Measurements from ENCODE around the gene MANSC1. TPM values are rescaled to one million over a fixed set of nuclear protein-coding genes. Genes with fewer than 3 reads are reported as not detected.

MANSC1 gene
- total and polyA plus RNA-seq, 3 experiments from 2014 or later = 0.31 to 0.49 (median 0.42) TPM

- peaks cover 0 to 36% (median 27%) of the 10 kb centered on the region in 3 donors for H3K36me3 Mint-ChIP-seq
- Histone ChIP-seq H3K9me3 (ENCODE audit: low read length) (no peaks in the 10 kb centered on the region), H3K27ac (ENCODE audit: low read depth, low read length) (no peak overlapping the region), H3K27me3 (ENCODE audit: insufficient read depth, low read length, poor library complexity, severe bottlenecking) (no peaks in the 10 kb centered on the region), H3K4me1 (ENCODE audit: insufficient read depth, low read length) (peaks cover 24% of the 10 kb centered on the region), H3K36me3 (ENCODE audit: insufficient read depth, low read length) (peaks cover 13% of the 10 kb centered on the region), H3K4me3 (ENCODE audit: low read length) (no peak overlapping the region)
- POLR2A ChIA-PET = interaction anchor here (0.6 to 3.0 kb wide), 4 partner anchors 8 to 366 kb away, joined by 3 to 17 read pairs (median 4); partner anchors contain the start of gene BORCS5
- no peaks in the 10 kb centered on the region for H3K9me3 Mint-ChIP-seq
- CTCF ChIA-PET = interaction anchor here (1.4 to 1.5 kb wide), 2 partner anchors 8 to 333 kb away, joined by 3 to 4 read pairs; partner anchors contain the start of gene BORCS5
- no peak for DNase-seq
- H3K27me3 Mint-ChIP-seq = no peaks in the 10 kb centered on the region
- H3K4me1 Mint-ChIP-seq = peaks cover 50 to 72% (median 70%) of the 10 kb centered on the region in 3 donors
- peak overlapping the region in 6 of 8 donors; percentile 12 to 87 (median 77) for H3K27ac Mint-ChIP-seq
- peak overlapping the region in 2 of 7 donors; percentile 24 to 47 for H3K4me3 Mint-ChIP-seq
These were observed 14.9 kb upstream of the MANSC1 start for GRCh38 chr12:12364787-12365445.

GRCh38 chr12:12358528-12358927 is 8.5 kb upstream of the MANSC1 start:
- Mint-ChIP-seq H3K27me3 (peaks cover 0 to 1% of the 10 kb centered on the region in 2 donors), H3K4me1 (peaks cover 36 to 57% (median 56%) of the 10 kb centered on the region in 3 donors), H3K4me3 (peak overlapping the region; percentile 88 to 98 (median 97)), H3K9me3 (no peaks in the 10 kb centered on the region), H3K27ac (peak overlapping the region; percentile 91 to 100 (median 99)), H3K36me3 (peaks cover 0 to 27% (median 10%) of the 10 kb centered on the region in 3 donors)
- peaks cover 26% of the 10 kb centered on the region for H3K4me1 ChIP-seq (ENCODE audit: insufficient read depth, low read length)
- H3K27me3 ChIP-seq (ENCODE audit: insufficient read depth, low read length, poor library complexity, severe bottlenecking) = no peaks in the 10 kb centered on the region
- DNase-seq = no peak
- no peaks in the 10 kb centered on the region for H3K36me3 ChIP-seq (ENCODE audit: insufficient read depth, low read length)
- CTCF ChIA-PET = interaction anchor here (0.9 to 3.8 kb wide), 15 partner anchors 9 to 378 kb away, joined by 3 to 23 read pairs (median 8); no protein-coding TSS in a partner anchor
- POLR2A ChIA-PET = interaction anchor here (0.7 to 3.5 kb wide), 5 partner anchors 12 to 364 kb away, joined by 3 to 67 read pairs (median 3); partner anchors contain the start of genes CDKN1B and CREBL2
- peak overlapping the region; percentile 94 for H3K27ac ChIP-seq (ENCODE audit: low read depth, low read length)
- no peaks in the 10 kb centered on the region for H3K9me3 ChIP-seq (ENCODE audit: low read length)
- peak overlapping the region; percentile 62 for H3K4me3 ChIP-seq (ENCODE audit: low read length)

DNA sequence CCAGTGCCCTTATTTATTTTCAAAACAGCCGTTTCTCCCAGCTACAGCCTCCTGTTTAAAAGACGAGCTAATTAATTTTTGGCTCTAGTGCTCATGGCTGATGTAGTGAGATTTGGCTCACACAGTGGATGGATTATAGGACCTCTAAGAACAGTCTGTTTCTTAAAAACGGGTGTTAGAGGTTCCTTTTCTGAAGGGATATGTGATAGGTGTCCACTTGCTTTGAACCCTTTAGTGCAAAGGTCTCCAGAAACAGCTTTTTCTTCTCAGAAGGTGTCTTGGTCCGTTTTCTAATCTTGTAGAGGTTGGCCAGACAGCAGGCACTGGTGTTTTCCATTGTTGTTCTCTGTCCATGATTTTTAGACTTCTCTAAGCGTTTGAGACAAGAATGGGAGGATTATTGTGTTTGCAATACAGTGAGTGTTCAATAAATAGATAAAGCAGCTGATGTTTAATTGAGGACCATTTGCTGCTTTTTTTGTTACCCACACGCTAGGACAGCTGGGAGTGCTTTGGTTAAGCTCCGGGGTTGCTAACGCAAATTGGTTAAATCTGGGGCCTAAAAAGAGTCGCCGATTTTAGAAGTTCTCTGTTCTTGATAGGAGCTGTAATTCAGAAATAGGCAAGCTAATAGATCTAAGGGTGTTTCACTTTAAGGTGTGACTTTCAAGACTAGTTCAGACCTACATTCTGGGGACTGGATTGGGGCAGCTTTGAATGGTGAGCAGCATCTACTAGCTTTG is 7.8 kb upstream of the MANSC1 start:
- Histone ChIP-seq H3K36me3 (ENCODE audit: insufficient read depth, low read length) (no peaks in the 10 kb centered on the region), H3K27ac (ENCODE audit: low read depth, low read length) (peak overlapping the region; percentile 94), H3K9me3 (ENCODE audit: low read length) (no peaks in the 10 kb centered on the region), H3K4me1 (ENCODE audit: insufficient read depth, low read length) (peaks cover 26% of the 10 kb centered on the region), H3K4me3 (ENCODE audit: low read length) (peak overlapping the region; percentile 62), H3K27me3 (ENCODE audit: insufficient read depth, low read length, poor library complexity, severe bottlenecking) (no peaks in the 10 kb centered on the region)
- H3K36me3 Mint-ChIP-seq = peaks cover 0 to 25% (median 10%) of the 10 kb centered on the region in 3 donors
- H3K27me3 Mint-ChIP-seq = peaks cover 0 to 1% of the 10 kb centered on the region in 2 donors
- no peaks in the 10 kb centered on the region for H3K9me3 Mint-ChIP-seq
- peak overlapping the region; percentile 91 to 100 (median 99) for H3K27ac Mint-ChIP-seq
- H3K4me1 Mint-ChIP-seq = peaks cover 36 to 57% (median 56%) of the 10 kb centered on the region in 3 donors
- ChIA-PET POLR2A (interaction anchor here (0.7 to 3.5 kb wide), 20 partner anchors 9 to 1186 kb away, joined by 3 to 67 read pairs (median 5); partner anchors contain the start of genes CDKN1B, CREBL2 and DUSP16), CTCF (interaction anchor here (0.6 to 3.8 kb wide), 26 partner anchors 8 to 379 kb away, joined by 3 to 23 read pairs (median 6); partner anchors contain the start of gene DUSP16)
- peak overlapping the region; percentile 88 to 98 (median 97) for H3K4me3 Mint-ChIP-seq
- peak in 2 of 5 donors; percentile 11 to 25 for DNase-seq

DNA sequence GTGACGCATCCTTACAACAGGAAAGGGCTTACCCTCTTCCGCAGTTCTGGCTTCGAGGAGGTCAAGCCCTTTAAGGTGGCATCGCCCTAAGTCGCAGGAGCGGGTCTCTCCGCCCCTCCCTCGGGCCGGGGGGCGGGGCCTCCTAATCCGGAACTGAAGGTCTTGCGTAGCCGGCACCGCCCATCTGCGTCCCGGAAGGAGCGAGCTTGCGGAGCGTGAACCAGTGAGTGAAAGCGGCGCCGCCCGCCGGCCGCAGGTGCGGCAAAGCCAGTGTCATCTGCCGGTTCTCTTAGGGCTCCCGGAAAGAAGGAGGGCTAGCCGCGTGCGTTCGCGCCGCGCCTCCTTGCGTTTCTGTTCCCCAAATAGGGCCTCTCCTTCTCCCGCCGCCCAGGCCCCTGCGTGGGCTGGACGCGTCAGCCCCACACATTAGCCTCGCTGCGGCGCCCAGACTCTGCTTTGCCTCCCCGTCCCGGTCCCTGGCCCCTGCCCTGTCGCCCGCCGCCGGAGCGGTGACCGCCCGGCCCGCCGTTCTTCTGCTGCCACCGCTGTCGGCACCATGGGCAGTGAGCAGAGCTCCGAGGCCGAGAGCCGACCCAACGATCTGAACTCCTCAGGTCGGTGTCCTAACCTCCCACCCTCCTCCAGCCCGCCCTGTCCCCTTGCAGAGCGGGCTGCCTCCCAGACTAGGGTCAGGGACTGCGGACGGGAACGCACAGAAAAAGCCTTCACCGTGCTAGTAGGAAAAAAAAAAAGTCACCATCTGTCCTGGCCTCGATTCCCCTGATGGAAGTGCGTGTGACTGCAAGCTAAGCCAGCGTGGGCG is 7.1 kb upstream of the MANSC1 start, which contains the start of gene BORCS5:
Gene BORCS5, plus strand, starts transcription at position 183 of the 823 bp plus-strand sequence. Its CDS starts 374 bp downstream, at position 557.
- peak; percentile 97 to 99 (median 99) for DNase-seq
- H3K27me3 ChIP-seq (ENCODE audit: insufficient read depth, low read length, poor library complexity, severe bottlenecking) = no peaks in the 10 kb centered on the region
- no peaks in the 10 kb centered on the region for H3K36me3 ChIP-seq (ENCODE audit: insufficient read depth, low read length)
- H3K4me3 ChIP-seq (ENCODE audit: low read length) = peak within 1 kb of the TSS; percentile 62
- Mint-ChIP-seq H3K27ac (peak within 1 kb of the TSS; percentile 91 to 100 (median 99)), H3K4me3 (peak within 1 kb of the TSS; percentile 88 to 98 (median 97)), H3K4me1 (peaks cover 36 to 54% (median 52%) of the 10 kb centered on the region in 3 donors), H3K27me3 (peaks cover 0 to 1% of the 10 kb centered on the region in 2 donors), H3K9me3 (no peaks in the 10 kb centered on the region), H3K36me3 (peaks cover 0 to 22% (median 9%) of the 10 kb centered on the region in 3 donors)
- CTCF ChIA-PET = interaction anchor here (0.6 to 3.8 kb wide), 33 partner anchors 9 to 380 kb away, joined by 3 to 23 read pairs (median 5); partner anchors contain the start of gene DUSP16
- H3K4me1 ChIP-seq (ENCODE audit: insufficient read depth, low read length) = peaks cover 26% of the 10 kb centered on the region
- H3K27ac ChIP-seq (ENCODE audit: low read depth, low read length) = peak within 1 kb of the TSS; percentile 94
- no peaks in the 10 kb centered on the region for H3K9me3 ChIP-seq (ENCODE audit: low read length)
- POLR2A ChIA-PET = interaction anchor here (0.6 to 3.5 kb wide), 23 partner anchors 9 to 1632 kb away, joined by 3 to 67 read pairs (median 5); partner anchors contain the start of genes CDKN1B and DUSP16

DNA sequence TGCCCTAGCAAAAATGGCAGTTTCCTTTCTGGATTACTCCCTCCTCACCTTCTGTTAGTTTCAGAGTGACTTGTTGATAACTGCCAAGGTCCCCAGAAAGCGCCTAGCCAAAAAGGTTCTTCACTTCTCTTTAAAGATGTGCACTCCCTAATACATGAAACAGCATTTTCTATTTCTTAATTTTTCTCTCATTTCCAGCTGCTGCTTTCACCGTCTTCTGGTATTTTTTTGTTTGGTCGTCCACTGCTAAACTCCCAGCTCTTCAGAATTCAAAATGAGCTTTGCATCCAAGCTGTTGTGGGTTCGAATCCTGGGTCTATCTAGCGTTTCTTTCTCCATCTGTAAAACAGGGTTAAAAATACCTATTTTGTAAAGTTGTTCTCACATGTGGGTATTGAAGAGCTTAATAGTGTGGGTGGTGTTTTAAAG is 6.4 kb upstream of the MANSC1 start:
- Histone ChIP-seq H3K36me3 (ENCODE audit: insufficient read depth, low read length) (no peaks in the 10 kb centered on the region), H3K9me3 (ENCODE audit: low read length) (no peaks in the 10 kb centered on the region), H3K27me3 (ENCODE audit: insufficient read depth, low read length, poor library complexity, severe bottlenecking) (no peaks in the 10 kb centered on the region), H3K27ac (ENCODE audit: low read depth, low read length) (peak overlapping the region; percentile 34), H3K4me1 (ENCODE audit: insufficient read depth, low read length) (peaks cover 27% of the 10 kb centered on the region), H3K4me3 (ENCODE audit: low read length) (peak overlapping the region; percentile 31)
- DNase-seq = no peak
- H3K4me1 Mint-ChIP-seq = peaks cover 31 to 47% (median 46%) of the 10 kb centered on the region in 3 donors
- H3K27me3 Mint-ChIP-seq = peaks cover 0 to 1% of the 10 kb centered on the region in 2 donors
- peaks cover 0 to 16% (median 3%) of the 10 kb centered on the region in 3 donors for H3K36me3 Mint-ChIP-seq
- no peaks in the 10 kb centered on the region for H3K9me3 Mint-ChIP-seq
- peak overlapping the region; percentile 91 to 100 (median 99) for H3K27ac Mint-ChIP-seq
- peak overlapping the region; percentile 88 to 98 (median 97) for H3K4me3 Mint-ChIP-seq
- CTCF ChIA-PET = interaction anchor here (0.8 to 3.8 kb wide), 26 partner anchors 9 to 380 kb away, joined by 3 to 23 read pairs (median 6); partner anchors contain the start of gene DUSP16
- POLR2A ChIA-PET = interaction anchor here (0.6 to 3.5 kb wide), 15 partner anchors 10 to 1631 kb away, joined by 3 to 67 read pairs (median 12); partner anchors contain the start of genes CDKN1B and DUSP16

DNA sequence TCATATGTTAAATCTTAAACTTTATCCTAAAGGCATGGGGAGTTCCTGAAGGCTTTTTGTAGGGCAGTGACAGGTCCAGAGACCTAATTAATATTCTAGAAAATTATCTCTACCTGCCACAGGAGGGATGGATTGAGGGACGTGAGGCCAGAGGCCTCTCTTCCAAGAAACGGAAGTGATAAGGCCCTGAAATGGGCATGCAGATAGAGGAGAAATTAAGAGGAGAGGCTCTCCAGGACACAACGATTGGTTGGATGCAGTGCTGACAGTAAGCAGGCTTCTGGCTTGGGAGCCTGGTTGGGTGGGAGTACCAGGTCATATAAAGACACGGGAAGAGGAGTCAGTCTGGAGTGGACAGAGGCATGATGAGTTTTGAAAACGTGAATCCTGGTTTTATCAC is 3.8 kb upstream of the MANSC1 start:
- CTCF ChIA-PET = interaction anchor here (0.9 kb wide), 1 partner anchor 19 kb away, joined by 3 read pairs; no protein-coding TSS in a partner anchor

More for the DNA sequence above, 3.8 kb upstream of the MANSC1 start:
- no peaks in the 10 kb centered on the region for H3K36me3 ChIP-seq (ENCODE audit: insufficient read depth, low read length)
- H3K36me3 Mint-ChIP-seq = peaks cover 0 to 13% (median 0%) of the 10 kb centered on the region in 3 donors
- no peak overlapping the region for H3K4me3 ChIP-seq (ENCODE audit: low read length)
- H3K9me3 ChIP-seq (ENCODE audit: low read length) = no peaks in the 10 kb centered on the region
- H3K9me3 Mint-ChIP-seq = no peaks in the 10 kb centered on the region
- peaks cover 0 to 1% of the 10 kb centered on the region in 2 donors for H3K27me3 Mint-ChIP-seq
- no peak for DNase-seq
- H3K27ac Mint-ChIP-seq = peak overlapping the region in 4 of 8 donors; percentile 33 to 79 (median 60)
- no peak overlapping the region for H3K27ac ChIP-seq (ENCODE audit: low read depth, low read length)
- no peaks in the 10 kb centered on the region for H3K27me3 ChIP-seq (ENCODE audit: insufficient read depth, low read length, poor library complexity, severe bottlenecking)
- H3K4me1 ChIP-seq (ENCODE audit: insufficient read depth, low read length) = peaks cover 37% of the 10 kb centered on the region
- POLR2A ChIA-PET = interaction anchor here (0.5 kb wide), 1 partner anchor 20 kb away, joined by 7 read pairs; no protein-coding TSS in a partner anchor
- H3K4me1 Mint-ChIP-seq = peaks cover 33 to 48% (median 43%) of the 10 kb centered on the region in 3 donors
- peak overlapping the region in 1 of 7 donors; percentile 55 for H3K4me3 Mint-ChIP-seq

Measured in CD8-positive, alpha-beta memory T cell (primary cell).